Pancreas (tissue), 10 donors: ENCODE results near the gene ZNF385B. TPM values are rescaled to one million over a fixed set of nuclear protein-coding genes. Genes with fewer than 3 reads are reported as not detected.

Experiments
- ATAC-seq, 4 donors: fragments of 200-7000 bp; cut with Tn5 transposase; one replicate each; pipeline versions ENCODE4 v1.8.0 to v1.9.1; 2020; ENCODE audit warnings: mild to moderate bottlenecking in 4 of 4, moderate library complexity in 4 of 4
- DNase-seq, 6 donors: peaks; one replicate each; pipeline ENCODE4 v3.0.0-alpha.2; 2020
- FAIRE-seq: peaks from 2 replicates; lab custom pipeline; 2012; peaks lifted over from hg19 to GRCh38; lab: Jason Lieb, UNC
- H3K27ac ChIP-seq, 4 donors: fragments of 200-600 bp; sonication (generic); 1 replicate in 3 of 4; 2 replicates in 1 of 4; pipeline versions ENCODE4 v1.5.0 to v1.8.0; 2020
- H3K27me3 ChIP-seq, 4 donors: fragments of 200-600 bp; one replicate each; pipeline ENCODE4 v1.8.0; 2021
- H3K36me3 ChIP-seq, 3 donors: fragments of 200-600 bp; sonication (generic) in 1 of 3; one replicate each; pipeline versions ENCODE4 v1.5.0 to v1.8.0; 2020 to 2021
- H3K4me1 ChIP-seq, 3 donors: fragments of 200-600 bp; one replicate each; pipeline ENCODE4 v1.8.0; 2021
- H3K4me3 ChIP-seq, 4 donors: fragments of 200-600 bp; sonication (generic) in 2 of 4; one replicate each; pipeline versions ENCODE4 v1.5.0 to v1.8.0; 2020 to 2021
- H3K9me3 ChIP-seq, 4 donors: fragments of 200-600 bp; one replicate each; pipeline ENCODE4 v1.8.0; 2021
- CTCF ChIP-seq, 4 donors: fragments of 200-600 bp; sonication (generic) in 3 of 4; IDR thresholded peaks; one replicate each; pipeline versions ENCODE4 v1.5.0 to v1.8.0; 2021; ENCODE audit warnings: antibody characterized with exemption in 4 of 4
- WGBS, 2 donors: extraction: QIAGEN DNeasy Blood & Tissue Kit; methylation state at CpG; one replicate each; pipeline ENCODE4 v1.1.7; 2013; 5-methylcytosine and 5-hydroxymethylcytosine counted together
- intact Hi-C, 3 donors: fragments of 100-400 bp; cut with DNase I; formaldehyde crosslinking; loops; one replicate each; pipeline versions ENCODE4 v1.11.1 to v1.14.2; 2022
- polyA plus RNA-seq, 2 donors: library from polyadenylated mRNA; stranded (reverse); fragments of 200-250 nt; gene quantifications; one replicate each; pipeline ENCODE4 v1.2.3, GENCODE V29; 2013
- total RNA-seq, 6 donors: library from RNA; stranded (reverse); fragmentation: NEBNext Ultra II Directional in 4 of 6; extraction: Animal tissue kit (Norgen Biotek cat#: 25700) in 4 of 6; gene quantifications; one replicate each; pipeline versions ENCODE4 v1.2.1 to v1.2.4, GENCODE V29; 2021 to 2023
- donor health status: healthy with polysubstance abuse.
- donor health status: DM: no; HTN: no; CAD: no; lungs with moderate emphysema.
- donor health status: DM: no; HTN: no; CAD: no.
- donor health status: control.
- donor health status: control.
- donor health status: Bipolar disorder and iron deficiency.
- donor health status: DM: yes; HTN: yes; CAD: no.
- donor health status: DM: no; HTN: no; CAD: no.
- donor health status: DM: no; HTN: no; CAD: no.
- donor health status: DM: yes; HTN: yes; CAD: no.

ZNF385B gene
- total and polyA plus RNA-seq, 8 donors, result 0.19 to 0.61 (median 0.37) TPM; not detected in 1

- H3K27ac ChIP-seq, result no peak overlapping the region
- FAIRE-seq, result no peak
- no peak for DNase-seq
- no peaks in the 10 kb centered on the region for H3K36me3 ChIP-seq
- H3K4me1 ChIP-seq, result peaks cover 0 to 3% (median 0%) of the 10 kb centered on the region in 3 donors
- 80 to 90% methylated on average over 5 of the region's 5 CpGs for WGBS, 2 donors
- H3K4me3 ChIP-seq, result no peak overlapping the region
- ATAC-seq, result no peak
- no peaks in the 10 kb centered on the region for H3K27me3 ChIP-seq
- TF ChIP-seq CTCF (IDR thresholded peaks at IDR 0.05), result no peak
- H3K9me3 ChIP-seq, result no peaks in the 10 kb centered on the region
- intact Hi-C loops, result no loop called here
Measured at GRCh38 chr2:179682756-179683155, 178.7 kb downstream of the ZNF385B start.

- WGBS, 2 donors, result 45 to 47% methylated on average over 2 of the region's 2 CpGs
- Histone ChIP-seq H3K27me3 (no peaks in the 10 kb centered on the region), H3K9me3 (peaks cover 0 to 4% (median 0%) of the 10 kb centered on the region in 4 donors), H3K4me1 (peaks cover 0 to 3% (median 0%) of the 10 kb centered on the region in 3 donors), H3K36me3 (no peaks in the 10 kb centered on the region), H3K4me3 (no peak overlapping the region), H3K27ac (no peak overlapping the region)
- ATAC-seq (peak in 1 of 4 donors; percentile 48), FAIRE-seq (no peak), DNase-seq (no peak)
- intact Hi-C loops, result no loop called here
- TF ChIP-seq CTCF (IDR thresholded peaks at IDR 0.05), result no peak
Measured at GRCh38 chr2:179677746-179678505, 183.5 kb downstream of the ZNF385B start.

- DNase-seq (no peak), FAIRE-seq (no peak), ATAC-seq (peak in 1 of 4 donors; percentile 41)
- Histone ChIP-seq H3K27me3 (no peaks in the 10 kb centered on the region), H3K9me3 (peaks cover 0 to 4% (median 0%) of the 10 kb centered on the region in 4 donors), H3K4me3 (no peak overlapping the region), H3K4me1 (peaks cover 0 to 3% (median 0%) of the 10 kb centered on the region in 3 donors), H3K36me3 (no peaks in the 10 kb centered on the region), H3K27ac (no peak overlapping the region)
- 29 to 42% methylated on average over 3 of the region's 3 CpGs for whole genome bisulfite sequencing, 2 donors
- TF ChIP-seq CTCF (IDR thresholded peaks at IDR 0.05), result no peak
- intact Hi-C loops, result no loop called here
Measured at GRCh38 chr2:179677077-179677688, 184.2 kb downstream of the ZNF385B start.

GRCh38 chr2:179675435-179675834 is 186.0 kb downstream of the ZNF385B start:
- no peak for TF ChIP-seq CTCF (IDR thresholded peaks at IDR 0.05)
- no peak overlapping the region for H3K27ac ChIP-seq
- intact Hi-C loops, result no loop called here
- FAIRE-seq (no peak), DNase-seq (no peak), ATAC-seq (no peak)
- 58 to 62% methylated on average over 3 of the region's 3 CpGs for WGBS, 2 donors
- H3K27me3 ChIP-seq, result no peaks in the 10 kb centered on the region
- H3K9me3 ChIP-seq, result peaks cover 0 to 4% (median 0%) of the 10 kb centered on the region in 4 donors
- no peaks in the 10 kb centered on the region for H3K36me3 ChIP-seq
- no peak overlapping the region for H3K4me3 ChIP-seq
- H3K4me1 ChIP-seq, result peaks cover 0 to 3% (median 0%) of the 10 kb centered on the region in 3 donors
